CD14-positive monocyte (primary cell): ENCODE measurements around the gene HOXB3. TPM values are rescaled to one million over a fixed set of nuclear protein-coding genes. Genes with fewer than 3 reads are reported as not detected.

ENCODE experiments used
- DNase-seq, 3 donors: peaks; one replicate each; pipeline ENCODE4 v3.0.0-alpha.2; 2011 to 2022
- H2AFZ ChIP-seq: 2 replicates; pipeline ENCODE4 v1.6.0; 2012; ENCODE audit warnings: mild to moderate bottlenecking, low read depth, low read length, inconsistent platforms; ENCODE audit not compliant: insufficient read depth, poor library complexity, severe bottlenecking
- H3K27ac ChIP-seq, 2 donors: 1 replicate in 1 of 2; 2 replicates in 1 of 2; pipeline ENCODE4 v1.5.1; 2012 to 2013; ENCODE audit warnings: low read length in 2 of 2, control low read depth in 1 of 2, inconsistent platforms in 1 of 2, low read depth in 1 of 2, mild to moderate bottlenecking in 1 of 2
- H3K27me3 ChIP-seq, 2 donors: one replicate each; pipeline versions ENCODE4 v1.6.0 to v1.6.1; 2011 to 2013; ENCODE audit warnings: low read length in 2 of 2; ENCODE audit not compliant: control insufficient read depth in 2 of 2, insufficient read depth in 2 of 2
- H3K36me3 ChIP-seq, 2 donors: replicated peaks in 1 of 2; 1 replicate in 1 of 2; 2 replicates in 1 of 2; pipeline versions ENCODE4 v1.5.1 to v1.6.1; 2012 to 2013; ENCODE audit warnings: low read length in 2 of 2, control low read depth in 1 of 2, inconsistent platforms in 1 of 2, mild to moderate bottlenecking in 1 of 2; ENCODE audit not compliant: insufficient read depth in 2 of 2, control insufficient read depth in 1 of 2
- H3K4me1 ChIP-seq, 2 donors: 1 replicate in 1 of 2; 2 replicates in 1 of 2; pipeline versions ENCODE4 v1.5.1 to v1.6.1; 2012 to 2013; ENCODE audit warnings: low read length in 2 of 2, control low read depth in 1 of 2, inconsistent platforms in 1 of 2, mild to moderate bottlenecking in 1 of 2, moderate library complexity in 1 of 2; ENCODE audit not compliant: insufficient read depth in 2 of 2, control insufficient read depth in 1 of 2
- H3K4me2 ChIP-seq: replicated peaks from 2 replicates; pipeline ENCODE3; 2012; ENCODE audit warnings: low read length, moderate library complexity, mild to moderate bottlenecking; ENCODE audit not compliant: poor library complexity, severe bottlenecking; ENCODE audit errors: extremely low read depth
- H3K4me3 ChIP-seq, 3 experiments: fragments of 200-600 bp in 1 of 3; sonication (generic) in 1 of 3; replicated peaks in 1 of 3; 1 replicate in 2 of 3; 2 replicates in 1 of 3; pipeline ENCODE4 v1.5.1; 2011 to 2013; ENCODE audit warnings: low read length in 3 of 3, mild to moderate bottlenecking in 3 of 3, control low read depth in 2 of 3, low read depth in 2 of 3, inconsistent platforms in 1 of 3, moderate library complexity in 1 of 3
- H3K79me2 ChIP-seq: 2 replicates; pipeline ENCODE4 v1.6.0; 2012; ENCODE audit warnings: mild to moderate bottlenecking, control low read depth, inconsistent platforms, low read length, moderate library complexity; ENCODE audit not compliant: insufficient read depth
- H3K9ac ChIP-seq: 2 replicates; pipeline ENCODE4 v1.6.0; 2017; ENCODE audit warnings: low read length, mild to moderate bottlenecking; ENCODE audit not compliant: insufficient read depth, poor library complexity, severe bottlenecking
- H3K9me3 ChIP-seq, 2 donors: replicated peaks in 1 of 2; 1 replicate in 1 of 2; 2 replicates in 1 of 2; pipeline versions ENCODE4 v1.5.1 to v1.6.1; 2012 to 2013; ENCODE audit warnings: low read length in 2 of 2, control low read depth in 1 of 2; ENCODE audit not compliant: control insufficient read depth in 1 of 2, insufficient read depth in 1 of 2
- H4K20me1 ChIP-seq: 2 replicates; pipeline ENCODE4 v1.6.0; 2012; ENCODE audit warnings: mild to moderate bottlenecking, low read length, control low read depth, moderate library complexity; ENCODE audit not compliant: insufficient read depth
- H3K27ac Mint-ChIP-seq, 7 donors: one replicate each; pipeline ENCODE4 v1.8.0; 2020; ENCODE audit warnings: mild to moderate bottlenecking in 7 of 7, mixed read lengths in 7 of 7, moderate library complexity in 6 of 7, inconsistent platforms in 2 of 7
- H3K27me3 Mint-ChIP-seq, 3 donors: one replicate each; pipeline ENCODE4 v1.8.0; 2021 to 2022; ENCODE audit warnings: low read depth in 3 of 3, mild to moderate bottlenecking in 3 of 3, mixed read lengths in 3 of 3, moderate library complexity in 3 of 3, inconsistent platforms in 1 of 3
- H3K36me3 Mint-ChIP-seq, 2 donors: one replicate each; pipeline ENCODE4 v1.8.0; 2020; ENCODE audit warnings: mixed read lengths in 2 of 2, inconsistent platforms in 1 of 2, mild to moderate bottlenecking in 1 of 2
- H3K4me1 Mint-ChIP-seq: one replicate; pipeline ENCODE4 v1.8.0; 2020; ENCODE audit warnings: mild to moderate bottlenecking, mixed read lengths
- H3K4me3 Mint-ChIP-seq, 2 donors: one replicate each; pipeline ENCODE4 v1.8.0; 2020; ENCODE audit warnings: mild to moderate bottlenecking in 2 of 2, mixed read lengths in 2 of 2, moderate library complexity in 1 of 2
- H3K9me3 Mint-ChIP-seq, 7 donors: one replicate each; pipeline ENCODE4 v1.8.0; 2020 to 2022; ENCODE audit warnings: mixed read lengths in 7 of 7, mild to moderate bottlenecking in 6 of 7, moderate library complexity in 6 of 7, inconsistent platforms in 2 of 7
- WGBS: methylation state at CpG from one replicate; pipeline ENCODE4 v1.1.5; 2013; ENCODE audit warnings: missing lambda C conversion rate; ENCODE audit not compliant: insufficient coverage; 5-methylcytosine and 5-hydroxymethylcytosine counted together
- intact Hi-C, 2 donors: fragments of 100-400 bp; cut with micrococcal nuclease; formaldehyde crosslinking; loops; one replicate each; pipeline versions ENCODE4 v1.15.0 to v1.15.1; 2023
- polyA plus RNA-seq, 3 donors: library from polyadenylated mRNA; depleted of rRNA in 1 of 3; unstranded in 2 of 3; stranded (reverse) in 1 of 3; fragments of 300-500 nt in 2 of 3; fragments of >200 nt in 1 of 3; fragmentation: Illumina TruSeq in 2 of 3; gene quantifications; 1 replicate in 2 of 3; 2 replicates in 1 of 3; pipeline ENCODE4 v1.2.3, GENCODE V29; 2012 to 2021
- TF ChIP-seq, protein P1 (sequence below): fragments of 200-600 bp; IDR thresholded peaks from one replicate; pipeline ENCODE4 v1.8.0; 2022; ENCODE audit warnings: antibody characterized with exemption, mild to moderate bottlenecking

The HOXB3 gene
- polyA plus RNA-seq, 3 donors, result 0.56 TPM; not detected in 2

DNA sequence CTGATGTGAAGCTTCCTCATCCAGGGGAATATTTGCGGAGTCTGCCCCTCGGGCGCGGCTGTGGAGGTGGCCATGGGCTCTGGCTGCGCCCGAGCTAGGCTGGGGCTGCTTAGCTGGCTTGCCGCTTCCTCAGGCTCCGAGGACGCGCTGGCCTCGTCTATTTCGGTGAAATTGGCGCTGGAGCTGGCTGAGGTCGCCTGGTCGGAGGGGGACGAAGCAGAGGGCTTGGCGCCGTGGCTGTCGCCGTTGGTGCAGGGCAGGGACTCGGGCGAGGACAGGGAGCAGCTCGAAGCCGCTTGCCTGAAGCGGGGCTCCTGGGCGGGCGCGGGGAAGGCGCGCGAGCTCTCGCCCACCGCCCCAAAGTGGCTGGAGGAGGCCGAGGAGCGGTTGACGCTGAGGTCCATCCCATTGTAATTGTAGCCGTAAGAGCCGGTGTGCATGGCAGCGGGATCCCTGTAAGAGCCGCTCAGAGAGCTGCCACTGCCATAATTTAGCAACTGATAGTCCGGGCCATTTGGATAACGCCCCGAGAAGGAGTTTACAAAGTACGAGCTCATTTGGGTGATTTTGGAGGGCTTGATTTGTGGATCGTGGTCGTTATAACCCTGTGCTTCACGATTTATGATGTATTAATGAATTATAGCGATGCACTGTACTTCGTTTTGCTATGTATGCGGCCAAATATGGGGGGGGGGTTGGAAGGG is 3.2 kb upstream of the HOXB3 start, which contains the start of gene HOXB5:
TSS of gene HOXB5 (minus strand) at position 654 of the 704 bp plus-strand sequence. CDS start at position 557, 97 bp downstream.
- Histone ChIP-seq H3K4me2 (peak within 1 kb of the TSS; percentile 11), H3K36me3 (no peaks in the 10 kb centered on the region), H3K4me1 (peaks cover 25 to 35% of the 10 kb centered on the region in 2 donors), H3K9me3 (peaks cover 0 to 30% of the 10 kb centered on the region in 2 donors), H3K9ac (no peak within 1 kb of the TSS), H3K27ac (no peak within 1 kb of the TSS), H3K27me3 (peaks cover 78 to 100% of the 10 kb centered on the region in 2 donors), H2AFZ (no peak within 1 kb of the TSS), H3K79me2 (no peaks in the 10 kb centered on the region), H4K20me1 (no peaks in the 10 kb centered on the region), H3K4me3 (no peak within 1 kb of the TSS)
- intact Hi-C loops, result loop anchor here (5.0 kb wide), 2 partner anchors 101 to 256 kb away; no protein-coding TSS in a partner anchor
- peaks cover 47% of the 10 kb centered on the region for H3K4me1 Mint-ChIP-seq
- H3K27ac Mint-ChIP-seq, result no peak within 1 kb of the TSS
- no peak for DNase-seq
- H3K36me3 Mint-ChIP-seq, result peaks cover 12 to 33% of the 10 kb centered on the region in 2 donors
- TF ChIP-seq, protein P1, sequence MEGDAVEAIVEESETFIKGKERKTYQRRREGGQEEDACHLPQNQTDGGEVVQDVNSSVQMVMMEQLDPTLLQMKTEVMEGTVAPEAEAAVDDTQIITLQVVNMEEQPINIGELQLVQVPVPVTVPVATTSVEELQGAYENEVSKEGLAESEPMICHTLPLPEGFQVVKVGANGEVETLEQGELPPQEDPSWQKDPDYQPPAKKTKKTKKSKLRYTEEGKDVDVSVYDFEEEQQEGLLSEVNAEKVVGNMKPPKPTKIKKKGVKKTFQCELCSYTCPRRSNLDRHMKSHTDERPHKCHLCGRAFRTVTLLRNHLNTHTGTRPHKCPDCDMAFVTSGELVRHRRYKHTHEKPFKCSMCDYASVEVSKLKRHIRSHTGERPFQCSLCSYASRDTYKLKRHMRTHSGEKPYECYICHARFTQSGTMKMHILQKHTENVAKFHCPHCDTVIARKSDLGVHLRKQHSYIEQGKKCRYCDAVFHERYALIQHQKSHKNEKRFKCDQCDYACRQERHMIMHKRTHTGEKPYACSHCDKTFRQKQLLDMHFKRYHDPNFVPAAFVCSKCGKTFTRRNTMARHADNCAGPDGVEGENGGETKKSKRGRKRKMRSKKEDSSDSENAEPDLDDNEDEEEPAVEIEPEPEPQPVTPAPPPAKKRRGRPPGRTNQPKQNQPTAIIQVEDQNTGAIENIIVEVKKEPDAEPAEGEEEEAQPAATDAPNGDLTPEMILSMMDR, result no peak
- peaks cover 0 to 35% (median 15%) of the 10 kb centered on the region in 7 donors for H3K9me3 Mint-ChIP-seq
- H3K4me3 Mint-ChIP-seq, result peak within 1 kb of the TSS; percentile 31 to 92
- under 1% methylated on average over 44 of the region's 50 CpGs for WGBS
- H3K27me3 Mint-ChIP-seq, result peaks cover 99 to 100% (median 100%) of the 10 kb centered on the region in 3 donors

DNA sequence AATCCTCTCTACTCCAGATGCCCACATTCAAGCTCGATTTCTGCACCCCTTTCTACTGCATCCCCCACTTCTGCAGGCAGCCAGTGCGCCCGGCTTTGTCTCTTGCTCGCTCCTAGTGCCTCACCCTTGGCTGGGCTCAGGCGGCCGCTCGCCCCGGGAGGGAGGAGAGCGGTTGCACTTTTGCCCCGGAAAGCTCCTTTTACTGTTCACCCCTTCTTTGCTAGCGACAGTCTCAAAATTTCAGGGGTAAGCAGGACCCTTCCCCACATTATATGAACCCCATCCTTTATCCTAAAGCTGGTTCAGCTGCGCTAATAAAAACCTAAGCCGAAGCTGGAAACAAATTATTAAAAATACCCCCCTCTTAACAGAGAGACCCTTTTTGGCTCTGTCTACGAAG is 2.5 kb upstream of the HOXB3 start:
- no peaks in the 10 kb centered on the region for H4K20me1 ChIP-seq
- H2AFZ ChIP-seq, result no peak overlapping the region
- DNase-seq, result no peak
- H3K36me3 ChIP-seq, result no peaks in the 10 kb centered on the region
- no peak overlapping the region for H3K4me3 ChIP-seq
- TF ChIP-seq, protein P1, result no peak
- Mint-ChIP-seq H3K36me3 (peaks cover 9 to 33% of the 10 kb centered on the region in 2 donors), H3K27me3 (peaks cover 99 to 100% (median 100%) of the 10 kb centered on the region in 3 donors), H3K4me3 (peak overlapping the region in 1 of 2 donors; percentile 92), H3K27ac (peak overlapping the region in 2 of 7 donors; percentile 36 to 64), H3K4me1 (peaks cover 47% of the 10 kb centered on the region), H3K9me3 (peaks cover 0 to 32% (median 13%) of the 10 kb centered on the region in 7 donors)
- no peak overlapping the region for H3K4me2 ChIP-seq
- H3K9me3 ChIP-seq, result peaks cover 0 to 26% of the 10 kb centered on the region in 2 donors
- intact Hi-C loops, result loop anchor here (5.0 kb wide), 2 partner anchors 100 to 255 kb away; no protein-coding TSS in a partner anchor
- peaks cover 21 to 34% of the 10 kb centered on the region in 2 donors for H3K4me1 ChIP-seq
- peaks cover 82 to 100% of the 10 kb centered on the region in 2 donors for H3K27me3 ChIP-seq
- H3K9ac ChIP-seq, result no peak overlapping the region
- no peaks in the 10 kb centered on the region for H3K79me2 ChIP-seq
- no peak overlapping the region for H3K27ac ChIP-seq
- 1% methylated on average over 8 of the region's 14 CpGs for WGBS
